Stimulated activated CD4-positive, alpha-beta T cell treated with anti-CD3 and anti-CD28 coated beads, Interleukin-4, amount 100 ng/mL, for 24 hours (primary cell): ENCODE measurements around the gene CAPN12.

ENCODE experiments used
- DNase-seq: peaks from one replicate; pipeline ENCODE4 v3.0.0-alpha.2; 2020

Gene CAPN12

DNA sequence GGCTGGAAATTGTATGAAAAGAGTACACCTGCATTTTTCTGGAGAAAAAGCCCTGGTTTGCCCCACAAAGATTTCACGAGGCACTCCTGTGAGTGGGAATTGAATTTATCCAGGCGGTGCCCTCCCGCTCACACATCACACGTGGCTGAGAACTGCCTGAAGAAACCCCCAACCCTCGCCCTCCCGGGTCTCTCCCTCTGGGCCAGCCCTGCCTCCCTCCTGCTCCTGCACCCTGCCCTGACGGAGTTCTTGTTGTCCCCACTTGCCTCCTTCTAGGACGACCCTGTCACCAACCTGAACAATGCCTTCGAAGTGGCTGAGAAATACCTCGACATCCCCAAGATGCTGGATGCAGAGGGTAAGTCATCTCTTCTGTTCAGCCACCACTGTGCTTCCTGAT, 35.2 kb downstream of the CAPN12 start:
- no peak for DNase-seq

DNA sequence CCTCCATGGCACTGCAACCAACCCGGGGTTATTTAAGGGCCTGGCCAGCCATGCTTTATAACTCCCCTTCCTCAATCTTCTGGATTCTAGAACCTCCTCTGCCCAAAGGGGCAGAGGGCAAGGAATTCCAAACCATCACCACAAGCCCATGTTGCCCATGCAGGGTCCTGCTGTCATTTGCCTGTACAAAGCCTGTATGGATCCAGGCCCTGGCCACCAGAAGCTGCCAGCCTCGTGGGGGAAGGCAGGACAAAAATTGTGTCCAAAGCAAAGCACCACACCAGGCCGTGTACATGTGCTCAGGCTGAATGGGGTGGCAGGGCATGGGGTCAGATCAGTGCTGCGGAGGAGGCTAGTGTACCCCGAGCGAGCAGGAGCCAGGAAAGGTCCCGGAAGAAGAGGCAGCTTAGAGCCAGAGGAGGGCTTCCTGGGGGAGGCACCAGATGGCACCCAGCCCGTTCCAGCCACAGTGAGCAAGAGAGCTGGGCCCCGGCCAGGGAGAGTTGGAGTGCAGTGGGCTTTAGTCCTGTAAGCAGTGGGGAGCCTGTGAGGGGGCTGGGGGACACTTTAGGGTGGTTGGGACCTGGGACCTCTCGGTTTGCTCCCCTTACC, 35.8 kb downstream of the CAPN12 start:
- no peak for DNase-seq

DNA sequence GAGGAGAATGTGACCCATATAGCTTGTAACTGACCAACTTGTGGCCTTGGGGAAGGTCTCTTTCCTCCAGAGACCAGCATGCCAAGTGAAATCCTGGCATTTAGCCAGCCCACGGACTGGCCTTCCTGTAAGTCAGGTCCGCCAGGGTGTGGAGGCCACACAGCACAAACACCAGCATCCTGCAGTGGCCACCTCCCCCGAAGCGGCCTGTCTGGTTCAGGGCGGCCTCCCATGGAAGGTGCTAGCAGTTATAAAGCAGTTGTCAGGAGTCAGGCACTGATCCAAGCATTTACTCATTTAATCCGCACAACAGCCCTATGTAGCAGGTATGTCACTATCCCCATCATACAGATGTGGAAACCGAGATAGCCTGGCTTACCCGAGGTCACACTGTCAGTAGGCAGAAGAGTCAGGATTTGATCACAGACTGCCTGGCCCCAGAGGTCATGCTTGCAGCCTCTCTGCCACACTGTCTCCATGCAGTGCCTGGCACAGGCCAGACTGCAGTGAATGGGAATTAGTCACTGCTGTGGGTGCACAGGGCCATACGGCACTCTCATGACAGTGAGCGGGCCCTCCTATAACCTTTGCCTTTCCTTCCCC, 36.7 kb downstream of the CAPN12 start:
- DNase-seq = no peak

DNA sequence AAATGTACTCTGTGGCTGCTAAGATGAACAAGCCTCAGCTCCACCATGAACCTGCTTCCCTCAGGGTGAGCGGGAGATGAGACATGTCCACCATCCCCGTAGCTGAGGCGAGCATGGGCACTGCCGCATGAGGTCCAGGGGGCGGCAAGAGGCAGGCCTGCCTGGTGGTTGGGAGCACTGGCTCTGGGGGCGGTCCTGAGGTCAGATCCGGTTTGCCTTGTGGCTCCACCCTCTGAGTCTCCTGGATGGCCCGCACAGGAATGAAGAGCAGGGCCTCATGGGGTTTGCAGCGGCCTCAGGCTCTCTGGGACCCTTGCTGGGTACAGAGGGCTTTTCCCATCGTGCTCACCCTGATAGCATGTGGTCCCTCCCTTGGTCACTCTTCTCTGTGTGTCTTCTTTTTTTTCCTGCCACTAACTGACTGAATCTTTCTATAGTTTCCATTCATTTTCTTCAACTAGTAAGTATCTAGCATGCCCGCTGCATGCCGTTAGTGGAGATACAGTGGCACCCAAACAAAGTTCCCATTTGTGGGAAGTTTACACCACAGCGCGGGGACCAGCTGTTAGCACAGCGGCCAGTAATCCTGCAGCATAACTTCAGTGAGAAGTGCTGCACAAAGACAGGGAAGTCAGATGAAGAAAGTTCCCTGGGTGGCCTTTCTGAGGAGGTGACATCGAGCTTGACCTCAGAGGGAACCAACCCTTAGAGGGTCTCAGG, 37.3 kb downstream of the CAPN12 start:
- no peak for DNase-seq

DNA sequence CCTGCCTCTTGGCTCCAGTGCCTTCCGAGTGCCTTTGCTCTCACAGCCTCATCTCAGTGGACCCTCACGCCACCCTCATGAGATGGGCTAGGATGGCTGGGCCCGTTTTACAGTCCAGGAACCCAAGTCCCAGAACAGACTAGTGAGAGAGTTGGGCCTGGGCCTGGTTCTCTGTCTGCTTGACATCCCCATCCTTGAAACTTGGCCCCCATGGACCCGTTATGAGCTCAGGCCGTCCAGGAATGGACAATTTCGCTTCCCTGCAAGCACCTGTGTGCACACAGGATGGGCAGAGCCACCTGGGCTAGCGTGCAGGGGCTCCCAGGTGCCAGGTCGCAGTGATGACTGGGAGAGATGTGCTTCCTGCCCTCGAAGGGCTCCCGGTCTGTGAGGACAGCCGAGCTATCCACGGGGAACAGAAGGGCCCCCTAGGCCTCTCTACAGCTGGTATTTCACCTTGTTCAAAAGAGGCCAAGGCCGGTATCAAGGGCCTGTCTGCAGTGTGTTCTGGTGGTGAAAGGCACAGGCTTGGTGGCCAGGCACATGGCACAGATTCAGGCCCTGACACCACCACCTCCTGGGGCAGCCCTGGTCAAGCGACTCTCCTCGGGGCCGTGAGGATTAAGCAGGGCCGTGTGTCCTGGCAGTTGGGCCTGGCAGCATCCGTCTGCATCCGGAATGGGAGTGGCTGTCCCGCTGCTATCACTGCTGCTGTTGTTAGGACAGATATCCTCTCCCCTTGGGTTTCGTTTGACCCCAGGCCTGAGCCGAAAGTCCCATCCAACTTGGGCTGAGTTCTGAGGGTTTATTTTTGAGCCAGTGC, 38.9 kb downstream of the CAPN12 start:
- DNase-seq = no peak

DNA sequence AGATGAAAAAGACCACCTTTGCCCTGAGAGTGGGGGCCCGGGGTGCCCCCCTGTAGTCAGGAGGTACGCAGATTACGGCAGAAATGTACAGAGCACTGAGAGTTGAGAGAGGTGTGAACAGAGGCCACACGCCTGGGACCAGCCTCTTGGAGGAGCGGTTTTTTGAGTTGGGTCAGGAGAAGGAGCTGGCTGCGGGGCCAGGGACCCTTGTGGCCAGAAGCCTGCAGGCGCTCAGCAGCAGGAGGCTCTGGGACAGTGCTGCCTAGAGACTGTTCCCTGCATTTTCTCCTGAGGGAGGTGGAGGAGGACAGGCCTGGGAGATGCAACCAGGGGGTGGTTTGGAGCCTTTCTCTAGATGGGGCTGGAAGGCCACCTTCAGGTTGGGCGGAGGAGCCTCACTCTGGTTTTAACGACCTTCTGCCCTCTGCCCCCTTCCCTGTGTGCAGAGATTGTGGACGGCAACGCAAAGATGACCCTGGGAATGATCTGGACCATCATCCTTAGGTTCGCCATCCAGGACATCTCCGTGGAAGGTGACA, 39.7 kb downstream of the CAPN12 start:
- DNase-seq = no peak

DNA sequence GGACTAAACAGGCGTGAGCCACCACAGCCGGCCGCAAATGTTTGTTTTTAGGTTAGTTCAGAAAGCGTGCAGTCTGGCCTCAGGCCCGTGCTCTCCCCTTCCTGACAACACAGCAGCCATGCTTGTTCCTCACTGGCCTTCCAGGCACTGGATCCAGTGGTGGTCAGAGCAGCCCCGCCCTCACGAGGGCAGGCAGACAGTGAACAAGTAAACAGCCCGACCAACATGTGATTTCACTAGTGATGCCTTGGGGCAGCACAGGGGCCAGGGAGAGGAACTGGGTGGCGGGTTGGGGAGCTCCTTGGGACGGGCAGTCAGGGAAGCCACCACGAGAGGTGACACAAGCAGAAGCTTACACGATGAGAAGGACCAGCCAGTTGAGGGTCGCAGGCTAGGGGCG, 40.8 kb downstream of the CAPN12 start:
- DNase-seq = no peak

DNA sequence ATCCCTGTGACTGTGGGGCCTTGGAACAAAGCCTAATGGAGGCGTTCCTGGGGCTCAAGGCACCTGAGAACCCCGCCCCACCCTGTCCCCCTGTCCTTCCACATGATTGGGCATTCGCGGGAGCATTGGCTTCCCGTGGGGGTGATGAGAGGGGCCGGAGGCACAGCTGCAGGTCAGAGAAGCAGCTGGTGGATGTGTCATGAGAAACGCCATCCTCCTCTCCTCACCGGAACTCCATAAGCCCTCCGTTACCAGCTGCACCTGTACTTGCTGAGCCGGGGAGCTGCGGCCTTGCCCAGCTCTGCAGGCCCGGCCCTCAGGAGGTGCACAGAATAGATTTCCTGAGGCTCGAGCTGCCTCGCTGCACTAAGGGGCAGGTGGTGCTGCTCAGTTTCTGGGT, 42.0 kb downstream of the CAPN12 start:
- no peak for DNase-seq

DNA sequence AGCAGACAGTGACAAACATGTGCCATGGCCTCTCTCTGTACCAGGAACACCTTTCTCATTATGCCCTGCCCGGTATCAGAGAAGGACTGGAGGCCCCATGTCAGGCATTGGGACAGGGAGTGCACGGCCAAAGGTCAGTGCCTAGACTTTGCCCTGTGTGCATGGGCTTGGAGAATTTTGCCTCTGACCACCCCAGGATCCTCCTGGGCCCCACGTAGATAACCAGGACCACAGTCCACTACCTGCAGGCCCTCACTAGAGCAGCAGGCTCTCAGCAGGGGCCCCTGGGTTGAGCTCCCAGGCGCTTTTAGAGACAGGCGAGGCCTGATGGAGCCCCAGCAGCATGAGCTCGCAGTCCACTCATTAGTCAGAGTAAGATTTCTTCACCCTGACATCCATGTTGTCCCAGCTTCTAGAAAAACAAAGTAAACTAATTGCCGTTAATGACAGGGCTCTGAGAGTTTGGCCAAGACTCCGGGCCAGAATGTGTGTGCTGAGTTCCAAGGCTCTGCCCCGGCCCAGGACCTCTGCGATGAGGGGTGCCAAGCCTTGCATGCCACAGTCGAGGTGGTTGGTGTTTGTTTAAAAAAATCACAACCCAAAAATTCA, 42.7 kb downstream of the CAPN12 start:
- DNase-seq = no peak

DNA sequence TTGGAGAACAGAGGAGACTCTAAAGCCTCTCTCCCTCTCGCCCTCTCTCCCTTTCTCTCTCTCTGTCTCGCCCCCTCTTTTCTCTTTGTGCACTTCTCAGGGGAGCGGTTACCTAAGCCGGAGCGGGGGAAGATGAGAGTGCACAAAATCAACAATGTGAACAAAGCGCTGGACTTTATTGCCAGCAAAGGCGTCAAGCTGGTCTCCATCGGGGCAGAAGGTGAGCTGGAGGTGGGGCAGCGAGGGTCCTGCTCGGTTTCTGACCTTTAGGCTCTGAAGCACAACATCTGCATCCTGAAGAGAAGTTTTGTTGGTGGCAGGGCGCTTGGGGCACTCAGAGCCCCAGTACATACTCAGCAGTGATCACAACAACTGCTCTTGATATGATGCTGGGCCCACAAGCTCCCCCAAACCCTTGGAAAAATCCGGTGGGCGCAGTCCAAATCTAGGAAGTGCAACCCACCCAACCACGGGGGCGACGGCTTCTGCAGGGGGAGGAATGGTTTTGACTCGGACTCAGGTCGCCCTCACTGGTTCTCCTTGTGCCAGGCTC, 43.3 kb downstream of the CAPN12 start:
- DNase-seq = no peak

DNA sequence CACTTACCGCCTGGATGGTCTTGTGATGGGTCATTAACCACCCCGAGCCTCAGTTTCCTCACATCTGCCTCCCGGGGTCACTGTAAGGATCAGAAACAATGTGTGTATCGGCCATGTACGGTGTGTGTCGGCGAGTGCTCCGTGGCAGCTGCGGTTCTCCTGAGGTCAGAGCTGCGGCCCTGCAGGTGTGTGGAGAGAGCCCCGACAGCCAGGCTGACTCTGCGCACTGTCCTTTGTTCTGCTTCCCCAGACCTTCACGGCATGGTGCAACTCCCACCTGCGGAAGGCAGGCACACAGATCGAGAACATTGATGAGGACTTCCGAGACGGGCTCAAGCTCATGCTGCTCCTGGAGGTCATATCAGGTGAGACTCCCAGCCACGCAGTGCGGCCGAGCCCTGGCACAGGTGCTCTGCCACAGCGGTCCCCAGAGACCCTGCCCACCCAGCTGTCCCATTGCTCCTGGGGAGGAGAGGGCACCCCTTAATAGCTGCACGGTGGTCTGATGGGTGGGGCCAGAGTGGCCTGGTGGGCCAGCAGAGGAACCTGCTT, 43.8 kb downstream of the CAPN12 start:
- DNase-seq = no peak

DNA sequence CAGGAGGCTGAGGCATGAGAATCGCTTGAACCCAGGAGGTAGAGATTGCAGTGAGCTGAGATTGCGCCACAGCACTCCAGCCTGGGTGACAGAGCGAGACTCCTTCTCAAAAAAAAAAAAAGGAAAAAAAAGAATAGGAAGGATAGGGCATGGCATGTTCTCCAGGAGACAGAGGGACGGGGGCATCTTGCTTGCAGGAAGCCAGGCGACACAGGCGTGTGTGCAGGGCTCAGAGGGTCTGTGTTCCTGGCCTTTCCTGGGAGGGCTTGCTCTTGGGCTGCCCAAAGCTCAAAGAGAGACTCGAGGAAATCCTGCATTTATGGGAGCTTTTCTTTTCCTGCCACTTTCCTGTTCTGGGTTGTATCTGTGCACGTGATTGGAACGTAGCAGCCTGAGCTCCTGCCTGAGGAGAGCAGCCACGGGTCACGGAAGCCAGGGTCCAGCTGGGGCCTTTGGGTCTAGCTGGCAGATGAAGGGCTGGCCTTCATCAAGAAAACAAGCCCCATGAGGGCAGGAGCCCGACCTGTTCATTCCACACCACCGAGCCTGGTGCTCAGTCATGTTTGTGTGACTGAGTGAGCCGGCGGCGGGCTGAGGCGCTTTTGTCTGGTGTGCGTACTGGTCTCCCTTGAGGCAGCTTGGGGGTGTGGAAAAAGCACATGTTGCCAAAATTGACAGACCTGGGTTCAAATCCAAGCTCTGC, 44.5 kb downstream of the CAPN12 start:
- DNase-seq = no peak

DNA sequence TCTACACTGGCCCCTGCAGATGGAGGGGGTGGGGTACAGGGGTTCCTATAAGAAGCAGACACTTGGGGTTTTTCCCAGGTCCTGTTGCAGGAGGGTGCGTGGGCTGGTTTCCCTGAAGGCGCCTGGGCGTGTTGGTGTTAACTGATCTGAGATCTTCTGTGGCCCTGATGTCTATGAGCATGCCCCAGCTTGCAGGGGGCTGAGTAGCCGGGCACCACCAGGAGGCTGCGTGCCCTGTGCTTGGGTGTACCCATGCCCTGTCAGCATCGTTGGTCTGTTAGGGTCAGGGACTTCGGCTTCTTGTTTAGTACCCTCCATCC, 45.3 kb downstream of the CAPN12 start:
- peak; percentile 15 for DNase-seq

DNA sequence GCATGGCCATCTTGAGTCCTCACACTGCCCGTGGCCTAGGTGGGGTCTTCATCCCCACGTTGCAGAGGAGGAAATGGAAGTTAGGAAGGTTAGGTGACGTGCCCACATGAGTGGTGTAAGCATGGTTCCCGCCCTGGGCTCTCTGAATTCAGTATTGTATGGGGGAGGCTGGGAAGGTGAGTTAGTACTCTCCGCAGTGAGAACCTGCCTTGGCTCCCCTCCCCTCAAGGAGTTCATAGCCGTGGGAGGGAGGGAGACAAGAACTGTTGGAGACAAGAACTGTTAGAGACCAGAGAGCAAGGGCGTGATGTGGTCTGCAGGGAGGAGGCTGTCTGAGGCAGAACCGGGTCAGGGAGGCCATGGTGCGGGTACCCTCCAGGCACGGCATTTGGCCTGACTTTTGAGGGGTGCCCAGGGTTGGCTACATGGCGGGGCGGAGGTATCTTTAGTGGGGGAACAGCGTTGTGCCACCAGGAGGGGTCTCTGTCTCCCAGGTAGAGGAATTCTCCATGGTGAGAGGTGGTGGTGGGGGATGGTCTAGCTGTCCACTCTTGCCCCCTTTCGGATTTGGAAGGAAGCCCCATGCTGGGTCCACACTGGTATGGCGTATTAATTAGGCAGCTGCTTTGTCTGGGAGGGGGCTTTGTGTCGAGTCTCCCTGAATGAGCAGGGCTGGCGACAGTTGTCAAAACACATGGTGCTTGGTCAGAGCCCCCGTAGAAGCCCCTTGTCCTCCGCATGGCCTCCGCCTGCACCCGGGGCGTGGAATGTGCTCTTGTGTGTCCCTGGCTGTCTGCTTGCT, 45.8 kb downstream of the CAPN12 start:
- no peak for DNase-seq

DNA sequence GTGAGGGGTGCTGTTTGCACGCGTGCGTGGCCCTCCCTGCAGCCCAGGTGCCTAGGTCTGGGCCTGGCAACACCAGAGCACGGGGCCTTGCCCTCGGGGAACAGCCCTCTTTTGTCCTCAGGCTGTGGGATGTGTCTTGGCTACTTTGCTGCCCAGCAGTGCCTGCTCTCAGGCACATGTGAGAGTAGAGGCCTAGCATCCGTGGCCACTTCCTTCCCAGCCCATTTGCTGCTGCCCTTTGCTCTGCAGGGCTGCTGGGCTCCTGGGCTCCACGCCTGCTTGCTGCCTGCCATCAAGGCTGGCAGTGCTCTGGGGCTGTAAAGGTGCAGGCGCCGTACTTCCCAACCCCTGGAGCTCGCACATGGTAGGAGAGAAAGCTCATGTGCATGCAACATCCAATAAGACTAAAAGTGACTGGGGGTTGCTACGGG, 46.6 kb downstream of the CAPN12 start:
- DNase-seq = no peak

DNA sequence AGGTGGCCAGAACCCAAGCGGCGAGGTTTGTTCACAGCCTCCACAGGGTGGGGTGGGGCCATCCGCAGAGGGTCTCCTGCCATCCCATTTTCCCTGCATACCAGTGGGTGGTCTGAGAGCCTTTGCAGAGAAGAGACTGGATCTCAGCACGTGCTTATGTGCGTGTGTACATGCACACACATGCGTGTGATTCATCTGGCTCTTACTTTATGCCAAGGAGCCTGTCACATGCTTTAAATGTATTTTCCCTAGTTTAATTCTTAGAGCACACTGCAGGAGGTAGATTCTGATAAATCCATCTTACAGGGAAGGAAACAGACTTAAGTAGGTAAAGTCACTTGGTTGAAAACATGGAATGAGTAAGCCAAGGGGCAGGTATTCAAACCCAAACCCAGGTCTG, 47.1 kb downstream of the CAPN12 start:
- DNase-seq = no peak

DNA sequence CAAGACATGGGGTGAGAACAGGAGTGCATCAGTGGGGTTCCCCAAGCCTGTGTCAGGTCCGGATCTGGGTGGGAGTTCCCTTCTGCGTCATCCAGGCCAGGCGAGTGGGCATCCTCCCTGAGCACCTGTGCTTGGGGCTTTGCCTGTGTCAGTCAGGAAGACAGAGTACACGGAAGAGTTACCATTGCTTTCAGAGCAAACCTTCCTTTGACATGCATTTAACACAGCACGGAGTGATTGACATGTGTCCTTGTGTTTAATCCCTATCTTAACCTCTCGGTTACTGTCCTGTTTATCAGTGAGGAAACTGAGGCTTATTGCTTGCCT, 47.6 kb downstream of the CAPN12 start:
- no peak for DNase-seq

DNA sequence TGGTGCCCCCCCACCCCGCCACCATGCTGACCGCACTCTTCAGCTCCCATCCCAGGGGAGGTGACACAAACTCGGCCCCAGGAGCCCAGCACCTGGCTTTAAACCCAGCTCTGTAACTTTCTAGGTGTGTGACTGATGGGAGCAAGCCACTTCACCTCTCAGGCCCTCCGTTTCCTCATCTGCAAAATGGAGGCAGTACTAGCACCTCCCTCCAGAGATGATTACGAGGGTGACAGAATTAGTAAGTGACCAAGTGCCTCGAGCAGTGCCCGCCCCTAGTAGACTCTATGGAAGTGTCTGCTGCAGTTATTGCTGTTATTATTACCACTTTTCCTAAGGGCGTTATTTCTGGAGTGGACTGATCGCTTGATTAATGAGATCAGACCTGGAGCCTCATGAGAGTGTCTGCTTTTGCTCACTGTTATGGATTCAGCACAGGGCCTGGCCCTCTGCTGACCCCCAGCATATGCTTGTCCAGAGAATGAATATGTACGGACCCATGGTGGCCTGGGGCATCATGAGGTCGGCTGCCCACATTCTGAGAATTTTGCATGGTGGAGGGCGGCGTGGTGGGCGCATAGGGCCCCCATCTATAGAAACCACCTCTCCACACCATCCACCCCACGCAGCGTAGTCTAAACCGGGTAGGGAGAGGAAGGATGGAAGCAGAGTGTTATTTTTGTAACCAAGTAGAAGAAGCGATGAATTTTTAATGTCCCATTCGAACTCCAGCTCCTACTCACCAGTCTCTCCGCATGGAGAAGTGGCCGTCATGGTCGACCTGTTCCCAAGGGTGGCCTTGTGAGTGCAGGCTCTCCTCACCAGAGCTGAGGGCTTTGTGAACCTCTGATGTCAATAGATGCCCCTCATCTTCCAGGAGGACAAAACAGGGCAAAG, 48.2 kb downstream of the CAPN12 start:
- DNase-seq = no peak

DNA sequence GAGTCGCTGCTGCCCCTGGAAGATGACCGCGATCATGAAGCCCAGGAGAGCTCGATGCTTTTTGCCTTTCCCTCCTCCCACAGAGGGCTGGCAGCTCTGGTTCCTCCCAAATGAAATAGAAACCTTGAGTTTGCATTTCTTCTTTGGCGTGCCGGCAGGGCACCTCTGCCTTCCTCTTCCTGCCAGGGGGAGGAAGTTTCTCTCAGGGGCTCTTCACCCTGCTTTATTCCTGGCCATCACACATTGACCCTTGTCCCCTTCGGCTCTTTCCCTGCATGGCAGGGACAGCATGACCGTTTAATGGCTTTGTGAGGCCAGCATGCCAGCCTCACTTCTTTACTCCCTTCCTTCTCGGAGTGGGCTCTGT, 49.0 kb downstream of the CAPN12 start:
- no peak for DNase-seq
